Stimulated activated naive CD8-positive, alpha-beta T cell treated with anti-CD3 and anti-CD28 coated beads, Interleukin-15, Interleukin-2, amounts not matched to agents 100 U/mL and 50 U/mL, for 24 hours (primary cell): Measurements from ENCODE around the gene ADAM15.

Experiments used
- ATAC-seq: fragments of 150-1000 bp; cut with Tn5 transposase; one replicate; pipeline ENCODE4 v1.10.0; 2021
- DNase-seq: peaks from one replicate; pipeline ENCODE4 v3.0.0; 2021

Gene ADAM15

GRCh38 chr1:155086856-155087535 lies 35.9 kb downstream of the ADAM15 start:
- ATAC-seq: no peak
- DNase-seq: no peak

- peak; percentile 67 for ATAC-seq
Measured at GRCh38 chr1:155091071-155092051, 40.2 kb downstream of the ADAM15 start.

GRCh38 chr1:155092131-155092530 lies 41.0 kb downstream of the ADAM15 start:
- ATAC-seq: no peak

More at GRCh38 chr1:155091071-155092051, 40.2 kb downstream of the ADAM15 start:
- DNase-seq: peak; percentile 90

DNA sequence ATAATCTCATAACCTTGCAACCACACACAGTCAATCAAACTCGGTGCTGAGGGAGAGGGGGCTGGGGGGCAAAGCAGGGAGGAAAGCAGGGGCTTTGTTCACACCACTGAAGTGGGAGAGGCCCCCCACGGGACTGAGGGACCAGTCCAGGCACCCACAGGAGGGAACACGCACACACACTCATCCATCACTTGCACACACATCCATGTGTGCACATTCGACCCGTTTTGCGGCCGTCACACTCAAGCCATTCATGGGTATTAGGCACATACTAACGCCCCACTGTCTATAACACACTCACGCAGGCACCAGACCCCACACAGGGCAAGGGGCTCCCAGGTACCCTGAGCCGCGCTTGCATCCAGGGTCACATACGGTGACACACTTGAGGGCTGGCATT lies 41.5 kb downstream of the ADAM15 start:
- ATAC-seq (no peak), DNase-seq (no peak)

More at GRCh38 chr1:155092131-155092530, 41.0 kb downstream of the ADAM15 start:
- DNase-seq: no peak

GRCh38 chr1:155093911-155094621 lies 43.0 kb downstream of the ADAM15 start:
- DNase-seq (no peak), ATAC-seq (no peak)

DNA sequence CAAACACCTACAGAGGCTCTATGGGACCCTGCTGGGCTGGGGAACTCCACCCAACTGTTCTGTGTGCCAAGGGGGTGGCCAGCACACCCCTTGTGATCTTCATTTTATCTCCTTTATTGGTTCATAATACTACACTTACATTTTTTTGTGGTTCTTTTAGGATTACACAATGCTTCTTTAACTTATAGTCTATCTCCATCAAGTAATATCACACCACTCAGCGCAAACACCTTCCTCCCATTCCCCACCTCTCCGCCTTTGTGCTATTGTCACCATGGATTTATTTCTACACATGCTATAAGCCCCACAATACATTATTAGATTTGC lies 43.5 kb downstream of the ADAM15 start:
- ATAC-seq (no peak), DNase-seq (no peak)

GRCh38 chr1:155099331-155099730 lies 48.2 kb downstream of the ADAM15 start:
- DNase-seq (no peak), ATAC-seq (no peak)

DNA sequence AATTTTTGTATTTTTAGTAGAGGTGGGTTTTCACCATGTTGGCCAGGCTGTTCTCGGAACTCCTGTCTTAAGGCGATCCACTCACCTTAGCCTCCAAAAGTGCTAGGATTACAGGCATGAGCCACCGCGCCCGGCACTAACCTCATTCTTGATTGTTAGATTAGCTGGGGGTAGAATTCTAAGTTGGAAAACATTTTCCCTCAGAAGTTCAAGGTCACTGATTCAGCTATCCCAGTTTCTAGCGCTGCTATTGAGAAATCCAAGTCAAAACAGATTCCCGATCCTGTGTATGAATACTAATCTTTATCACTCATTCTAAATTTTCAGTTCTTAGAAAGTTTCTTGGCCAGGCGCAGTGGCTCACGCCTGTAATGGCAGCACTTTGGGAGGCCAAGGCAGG lies 52.2 kb downstream of the ADAM15 start:
- ATAC-seq: no peak
- no peak for DNase-seq

DNA sequence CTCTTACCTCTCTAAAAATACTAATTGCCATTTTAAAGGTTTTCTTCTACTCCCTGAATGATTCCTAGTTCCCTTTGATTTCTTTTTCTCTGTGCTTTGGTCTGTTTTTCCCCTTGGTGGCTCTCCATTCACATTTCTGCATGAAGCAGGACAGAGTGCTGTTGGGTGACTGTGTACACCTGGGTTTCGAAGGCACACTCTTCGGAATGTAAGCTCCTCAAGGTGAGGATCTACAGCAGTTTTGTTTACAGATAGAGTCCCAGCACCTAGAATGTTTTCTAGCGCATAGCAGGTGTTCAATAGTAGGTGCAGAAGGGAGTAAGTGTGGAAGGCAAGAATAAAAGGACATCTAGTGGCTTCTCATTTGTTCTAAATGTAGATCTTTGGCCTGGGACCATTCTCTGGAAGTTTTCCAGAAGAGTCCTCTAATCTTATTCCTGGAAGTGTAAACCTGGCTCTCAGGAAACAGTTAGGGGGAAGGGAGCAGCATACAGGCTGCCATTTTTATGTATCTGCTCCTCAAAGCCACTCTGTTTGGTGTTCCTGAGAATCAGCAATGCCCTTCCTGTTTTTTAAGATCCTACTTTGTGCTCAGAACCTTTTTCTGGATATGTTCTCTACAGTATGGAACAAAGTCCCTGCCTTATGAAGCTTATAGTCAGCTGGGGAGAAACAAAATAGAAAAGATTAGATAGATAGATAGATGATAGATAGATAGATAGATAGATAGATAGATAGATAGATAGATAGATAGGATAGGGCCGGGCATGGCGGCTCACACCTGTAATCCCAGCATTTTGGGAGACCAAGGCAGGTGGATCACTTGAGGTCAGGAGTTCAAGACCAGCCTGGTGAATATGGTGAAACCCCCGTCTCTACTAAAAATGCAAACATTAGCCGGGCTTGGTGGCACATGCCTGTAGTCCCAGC lies 53.8 kb downstream of the ADAM15 start:
- ATAC-seq: no peak
- no peak for DNase-seq

- DNase-seq: no peak
Measured at GRCh38 chr1:155105604-155106011, 54.5 kb downstream of the ADAM15 start.

DNA sequence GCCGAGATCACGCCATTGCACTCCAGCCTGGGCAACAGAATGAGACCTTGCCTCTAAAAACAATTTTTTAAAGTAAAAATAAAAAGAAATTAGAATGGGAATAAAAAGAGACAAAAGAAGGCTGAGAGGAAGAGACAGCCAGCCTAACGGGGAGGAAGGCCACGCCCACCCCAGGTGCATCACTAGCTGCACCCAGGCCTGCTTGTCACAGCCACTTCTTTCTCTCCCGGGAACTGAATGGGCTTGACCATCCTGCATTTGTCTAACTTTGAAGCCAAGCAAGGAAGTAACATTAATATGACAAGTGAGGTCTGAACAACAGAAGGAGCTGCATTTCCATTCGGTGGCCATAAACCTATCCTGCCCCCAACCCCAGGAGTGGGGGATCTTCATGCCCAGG lies 55.7 kb downstream of the ADAM15 start:
- DNase-seq: no peak
- no peak for ATAC-seq

More at GRCh38 chr1:155105604-155106011, 54.5 kb downstream of the ADAM15 start:
- ATAC-seq: no peak

GRCh38 chr1:155107309-155108264 lies 56.5 kb downstream of the ADAM15 start:
- ATAC-seq (no peak), DNase-seq (no peak)

- ATAC-seq (no peak), DNase-seq (no peak)
Measured at GRCh38 chr1:155108296-155108695, 57.2 kb downstream of the ADAM15 start.

DNA sequence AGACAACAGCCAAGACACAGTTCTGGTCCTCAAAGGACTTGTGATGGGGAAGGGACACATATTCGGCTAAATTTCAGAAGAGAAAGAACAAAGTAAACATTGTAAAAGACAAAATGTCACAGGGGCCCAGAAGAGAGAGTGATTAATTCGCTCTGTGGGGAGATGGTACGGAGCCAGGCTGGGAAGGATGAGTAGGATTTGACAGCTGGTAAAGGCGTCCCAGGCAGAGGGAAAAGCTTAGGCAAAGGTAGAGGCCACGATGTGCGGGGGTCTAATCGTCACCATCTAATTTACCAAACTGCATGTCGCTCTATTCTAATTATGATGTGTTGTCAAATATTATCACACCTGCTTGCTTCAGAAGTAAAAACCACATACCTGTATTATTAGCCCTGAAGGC lies 59.3 kb downstream of the ADAM15 start:
- DNase-seq (no peak), ATAC-seq (no peak)

GRCh38 chr1:155110826-155111225 lies 59.7 kb downstream of the ADAM15 start:
- DNase-seq: no peak
- no peak for ATAC-seq
